ENCODE results near the gene DOCK8. TPM values are rescaled to one million over a fixed set of nuclear protein-coding genes. Genes with fewer than 3 reads are reported as not detected.

Gene DOCK8
- 0.32 and 0.36 TPM in 2 replicates for total RNA-seq

GRCh38 chr9:214648-215493, at the start of gene DOCK8:
DOCK8 (plus strand) TSS chr9:214865; CDS start chr9:214977, 112 bp downstream.

GRCh38 chr9:178970-179383, 35.7 kb upstream of the DOCK8 start, which contains the start of gene ZNG1A:
ZNG1A (minus strand) TSS chr9:179056; CDS start chr9:178969, 87 bp downstream.

GRCh38 chr9:503881-504852, 289.5 kb downstream of the DOCK8 start, which contains the start of gene KANK1:
KANK1 (plus strand) TSS chr9:504695.

Other genes with a start within 250 kb of the DOCK8 start
- 2.9 and 3.7 TPM in 2 replicates for gene WASHC1, start 185.4 kb upstream of the DOCK8 start, total RNA-seq
- not detected in 2 replicates for gene FOXD4, start 96.4 kb upstream of the DOCK8 start, total RNA-seq
- gene ZNG1A, start 35.8 kb upstream of the DOCK8 start, total RNA-seq = 20.4 and 25.9 TPM in 2 replicates